Osteoblast (primary cell): ENCODE results near the gene CFAP57. TPM values are rescaled to one million over a fixed set of nuclear protein-coding genes. Genes with fewer than 3 reads are reported as not detected.
A peak's percentile ranks its signal among the peaks of the same experiment; 100 is the strongest.

ENCODE experiments used
- DNase-seq: peaks from one replicate; pipeline ENCODE4 v3.0.0; 2011; ENCODE audit warnings: low spot score, mixed read lengths; ENCODE audit not compliant: insufficient read length; ENCODE audit errors: missing footprints
- H2AFZ ChIP-seq: 2 replicates; pipeline ENCODE4 v1.6.0; 2011; ENCODE audit warnings: mild to moderate bottlenecking, low read length
- H3K27ac ChIP-seq: 2 replicates; pipeline ENCODE4 v1.5.1; 2011; ENCODE audit warnings: mild to moderate bottlenecking, low read depth, low read length, moderate library complexity
- H3K27me3 ChIP-seq: 2 replicates; pipeline ENCODE4 v1.6.0; 2012; ENCODE audit warnings: mild to moderate bottlenecking, control low read depth, inconsistent platforms, low read length, moderate library complexity; ENCODE audit not compliant: insufficient read depth
- H3K36me3 ChIP-seq: 2 replicates; pipeline ENCODE4 v1.5.1; 2011; ENCODE audit warnings: mild to moderate bottlenecking, low read length, control low read depth, moderate library complexity; ENCODE audit not compliant: insufficient read depth
- H3K4me1 ChIP-seq: 2 replicates; pipeline ENCODE4 v1.5.1; 2011; ENCODE audit warnings: mild to moderate bottlenecking, low read length, control low read depth, moderate library complexity; ENCODE audit not compliant: insufficient read depth
- H3K4me2 ChIP-seq: 2 replicates; pipeline ENCODE4 v1.6.0; 2011; ENCODE audit warnings: mild to moderate bottlenecking, low read length; ENCODE audit not compliant: insufficient read depth
- H3K4me3 ChIP-seq: fragments of 200-600 bp; sonication (generic); 3 replicates; pipeline ENCODE4 v1.5.1; 2012; ENCODE audit warnings: mild to moderate bottlenecking, low read length, inconsistent platforms; ENCODE audit not compliant: insufficient read depth
- H3K79me2 ChIP-seq: 2 replicates; pipeline ENCODE4 v1.6.0; 2012; ENCODE audit warnings: mild to moderate bottlenecking, low read length, control low read depth, inconsistent platforms; ENCODE audit not compliant: insufficient read depth
- H3K9me3 ChIP-seq: 2 replicates; pipeline ENCODE4 v1.5.1; 2011; ENCODE audit warnings: low read depth, low read length, control low read depth
- H4K20me1 ChIP-seq: 2 replicates; pipeline ENCODE4 v1.6.0; 2012; ENCODE audit warnings: mild to moderate bottlenecking, low read length, control low read depth; ENCODE audit not compliant: insufficient read depth
- CTCF ChIP-seq: IDR thresholded peaks from 2 replicates; pipeline ENCODE4 v1.5.1; 2011; ENCODE audit warnings: mild to moderate bottlenecking, low read depth, low read length, moderate library complexity; ENCODE audit errors: extremely low read depth
- total RNA-seq: library from RNA; depleted of rRNA; stranded (reverse); fragments of >200 nt; gene quantifications from 2 replicates; pipeline ENCODE4 v1.2.3, GENCODE V29; 2012

CFAP57 gene
- total RNA-seq, 1 donor = under 0.01 TPM

GRCh38 chr1:43140010-43140409, 32.1 kb upstream of the CFAP57 start:
- Histone ChIP-seq H3K4me2 (no peak overlapping the region), H2AFZ (no peak overlapping the region), H4K20me1 (no peaks in the 10 kb centered on the region), H3K36me3 (no peaks in the 10 kb centered on the region), H3K4me3 (no peak overlapping the region), H3K4me1 (no peaks in the 10 kb centered on the region), H3K27ac (no peak overlapping the region), H3K27me3 (peaks cover 18% of the 10 kb centered on the region), H3K79me2 (no peaks in the 10 kb centered on the region), H3K9me3 (peaks cover 3% of the 10 kb centered on the region)
- DNase-seq = no peak
- TF ChIP-seq CTCF = no peak

GRCh38 chr1:43140583-43140982, 31.5 kb upstream of the CFAP57 start:
- no peak for DNase-seq
- peaks cover 24% of the 10 kb centered on the region for H3K27me3 ChIP-seq
- H3K4me1 ChIP-seq = no peaks in the 10 kb centered on the region
- no peaks in the 10 kb centered on the region for H4K20me1 ChIP-seq
- no peaks in the 10 kb centered on the region for H3K79me2 ChIP-seq
- no peak for TF ChIP-seq CTCF
- no peak overlapping the region for H2AFZ ChIP-seq
- H3K4me3 ChIP-seq = no peak overlapping the region
- no peak overlapping the region for H3K27ac ChIP-seq
- H3K4me2 ChIP-seq = no peak overlapping the region
- H3K36me3 ChIP-seq = no peaks in the 10 kb centered on the region
- H3K9me3 ChIP-seq = peaks cover 3% of the 10 kb centered on the region

GRCh38 chr1:43143441-43143888, 28.7 kb upstream of the CFAP57 start:
- Histone ChIP-seq H3K9me3 (peaks cover 3% of the 10 kb centered on the region), H3K4me3 (no peak overlapping the region), H3K4me2 (no peak overlapping the region), H3K79me2 (no peaks in the 10 kb centered on the region), H3K36me3 (no peaks in the 10 kb centered on the region), H4K20me1 (no peaks in the 10 kb centered on the region), H3K27ac (no peak overlapping the region), H3K27me3 (peaks cover 41% of the 10 kb centered on the region), H2AFZ (no peak overlapping the region), H3K4me1 (peaks cover 4% of the 10 kb centered on the region)
- DNase-seq = no peak
- peak; percentile 39 for TF ChIP-seq CTCF

- no peak for TF ChIP-seq CTCF
- no peaks in the 10 kb centered on the region for H4K20me1 ChIP-seq
- DNase-seq = no peak
- no peak overlapping the region for H3K4me3 ChIP-seq
- peaks cover 3% of the 10 kb centered on the region for H3K9me3 ChIP-seq
- H3K36me3 ChIP-seq = no peaks in the 10 kb centered on the region
- H3K4me1 ChIP-seq = peaks cover 4% of the 10 kb centered on the region
- H3K79me2 ChIP-seq = no peaks in the 10 kb centered on the region
- no peak overlapping the region for H3K4me2 ChIP-seq
- no peak overlapping the region for H3K27ac ChIP-seq
- H3K27me3 ChIP-seq = peaks cover 49% of the 10 kb centered on the region
- H2AFZ ChIP-seq = no peak overlapping the region
Observed at GRCh38 chr1:43144237-43144636, 27.9 kb upstream of the CFAP57 start.
